ENCODE results near the gene CLIP3.

DNA sequence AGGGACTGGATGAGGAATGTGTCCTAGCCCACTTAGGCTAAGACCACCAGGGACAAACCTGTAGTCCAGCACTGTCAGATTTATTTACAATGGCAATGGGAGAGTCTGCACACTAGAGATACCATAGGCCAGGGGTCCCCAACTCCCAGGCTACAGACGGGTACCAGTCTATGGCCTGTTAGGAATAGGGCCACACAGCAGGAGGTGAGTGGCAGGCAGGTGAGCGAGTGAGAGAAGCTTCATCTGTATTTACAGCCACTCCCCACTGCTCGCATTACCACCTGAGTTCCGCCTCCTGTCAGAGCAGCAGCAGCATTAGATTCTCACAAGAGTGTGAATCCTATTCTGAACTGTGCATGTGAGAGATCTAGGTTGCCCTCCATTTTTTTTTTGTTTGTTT lies 19.0 kb upstream of the CLIP3 start:
- TF ChIP-seq CTCF (conservative IDR thresholded peaks at IDR 0.05; ENCODE audit: low read depth, low read length), result no peak
- no peak for TF ChIP-seq EZH2 (IDR thresholded peaks at IDR 0.05; ENCODE audit: borderline replicate concordance, low read depth, low read length, poor library complexity, severe bottlenecking)

Data from A673 (cell line).